C4-2B (cell line): ENCODE measurements around the gene PRTG.

Experiments used
- ZFX ChIP-seq: fragments of 450-650 bp; IDR thresholded peaks from 2 replicates; pipeline ENCODE4 v1.6.1; 2017
- TF ChIP-seq, protein P1 (sequence below): fragments of 450-650 bp; conservative IDR thresholded peaks from 2 replicates; pipeline ENCODE4 v1.5.1; 2017; ENCODE audit warnings: mild to moderate bottlenecking

DNA sequence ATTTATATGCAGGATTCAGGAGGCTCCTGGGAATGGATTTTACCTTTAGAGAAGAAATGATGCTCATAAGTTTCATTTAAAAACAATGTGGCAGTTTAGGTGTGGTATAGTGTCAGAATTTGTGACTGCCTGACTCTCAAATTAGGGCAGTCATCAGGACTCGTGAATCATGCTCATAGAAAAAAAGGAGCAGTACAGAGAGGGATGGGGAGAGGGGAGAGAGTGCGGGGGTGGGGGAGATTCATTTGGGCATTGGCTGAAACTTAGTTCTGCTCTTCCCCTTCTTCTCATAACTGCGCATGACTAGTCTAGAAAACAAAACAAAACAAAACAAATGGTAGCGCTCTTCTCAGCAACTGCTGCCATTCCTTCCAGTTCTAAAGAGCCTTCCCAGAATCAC, 44.3 kb downstream of the PRTG start:
- TF ChIP-seq, protein P1, sequence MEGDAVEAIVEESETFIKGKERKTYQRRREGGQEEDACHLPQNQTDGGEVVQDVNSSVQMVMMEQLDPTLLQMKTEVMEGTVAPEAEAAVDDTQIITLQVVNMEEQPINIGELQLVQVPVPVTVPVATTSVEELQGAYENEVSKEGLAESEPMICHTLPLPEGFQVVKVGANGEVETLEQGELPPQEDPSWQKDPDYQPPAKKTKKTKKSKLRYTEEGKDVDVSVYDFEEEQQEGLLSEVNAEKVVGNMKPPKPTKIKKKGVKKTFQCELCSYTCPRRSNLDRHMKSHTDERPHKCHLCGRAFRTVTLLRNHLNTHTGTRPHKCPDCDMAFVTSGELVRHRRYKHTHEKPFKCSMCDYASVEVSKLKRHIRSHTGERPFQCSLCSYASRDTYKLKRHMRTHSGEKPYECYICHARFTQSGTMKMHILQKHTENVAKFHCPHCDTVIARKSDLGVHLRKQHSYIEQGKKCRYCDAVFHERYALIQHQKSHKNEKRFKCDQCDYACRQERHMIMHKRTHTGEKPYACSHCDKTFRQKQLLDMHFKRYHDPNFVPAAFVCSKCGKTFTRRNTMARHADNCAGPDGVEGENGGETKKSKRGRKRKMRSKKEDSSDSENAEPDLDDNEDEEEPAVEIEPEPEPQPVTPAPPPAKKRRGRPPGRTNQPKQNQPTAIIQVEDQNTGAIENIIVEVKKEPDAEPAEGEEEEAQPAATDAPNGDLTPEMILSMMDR, result no peak
- TF ChIP-seq ZFX, result no peak
